ENCODE results near the gene CACNA1D. TPM values are rescaled to one million over a fixed set of nuclear protein-coding genes. Genes with fewer than 3 reads are reported as not detected.

The CACNA1D gene
- total RNA-seq, 1 donor from 2014 or later = 0.95 TPM

DNA sequence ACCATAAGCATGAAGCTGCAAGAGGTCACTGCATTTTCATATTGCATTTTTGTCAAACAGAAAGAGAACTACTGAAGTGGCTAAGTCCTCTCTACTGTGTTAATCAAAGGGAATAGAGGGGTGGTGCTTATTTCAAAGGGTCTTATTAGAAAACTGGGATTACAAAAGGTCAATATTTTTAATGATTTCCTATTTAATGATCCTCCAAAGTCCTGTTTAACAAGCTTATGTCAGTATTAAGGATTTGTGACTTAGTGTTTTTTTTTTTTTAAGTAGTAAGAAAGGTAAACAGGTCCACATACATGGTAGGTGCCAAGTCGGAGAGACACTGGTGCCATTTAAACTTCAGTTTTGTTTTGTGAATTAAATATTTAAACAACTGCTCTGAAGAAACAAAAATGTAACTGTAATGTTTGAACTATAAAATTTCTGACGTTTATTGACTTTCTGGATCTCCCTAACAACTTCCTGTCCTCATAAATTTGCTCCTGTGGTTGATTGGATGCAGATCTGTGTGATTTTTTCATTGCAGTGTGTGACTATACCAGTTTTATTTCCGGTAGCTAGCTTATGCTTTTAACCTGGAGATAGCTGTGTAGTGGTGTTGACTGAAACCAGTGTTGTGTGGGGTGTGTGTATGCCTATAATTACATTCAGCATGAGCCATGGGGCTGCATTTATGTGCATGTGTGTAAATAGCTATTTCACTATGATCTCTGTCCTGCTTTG, 8.6 kb upstream of the CACNA1D start:
- H3K9me3 Mint-ChIP-seq (ENCODE audit: low read depth) = no peaks in the 10 kb centered on the region
- no peak for DNase-seq (ENCODE audit: low spot score)
- no peak for TF ChIP-seq CTCF (IDR thresholded peaks at IDR 0.05)
- H3K4me1 Mint-ChIP-seq (ENCODE audit: low read depth) = no peaks in the 10 kb centered on the region
- no peak overlapping the region for H3K27ac Mint-ChIP-seq (ENCODE audit: unreplicated experiment)
- H3K27me3 Mint-ChIP-seq (ENCODE audit: low read depth) = peaks cover 24% of the 10 kb centered on the region
- H3K4me3 Mint-ChIP-seq (ENCODE audit: unreplicated experiment) = no peak overlapping the region
- no peaks in the 10 kb centered on the region for H3K36me3 Mint-ChIP-seq (ENCODE audit: low read depth)

DNA sequence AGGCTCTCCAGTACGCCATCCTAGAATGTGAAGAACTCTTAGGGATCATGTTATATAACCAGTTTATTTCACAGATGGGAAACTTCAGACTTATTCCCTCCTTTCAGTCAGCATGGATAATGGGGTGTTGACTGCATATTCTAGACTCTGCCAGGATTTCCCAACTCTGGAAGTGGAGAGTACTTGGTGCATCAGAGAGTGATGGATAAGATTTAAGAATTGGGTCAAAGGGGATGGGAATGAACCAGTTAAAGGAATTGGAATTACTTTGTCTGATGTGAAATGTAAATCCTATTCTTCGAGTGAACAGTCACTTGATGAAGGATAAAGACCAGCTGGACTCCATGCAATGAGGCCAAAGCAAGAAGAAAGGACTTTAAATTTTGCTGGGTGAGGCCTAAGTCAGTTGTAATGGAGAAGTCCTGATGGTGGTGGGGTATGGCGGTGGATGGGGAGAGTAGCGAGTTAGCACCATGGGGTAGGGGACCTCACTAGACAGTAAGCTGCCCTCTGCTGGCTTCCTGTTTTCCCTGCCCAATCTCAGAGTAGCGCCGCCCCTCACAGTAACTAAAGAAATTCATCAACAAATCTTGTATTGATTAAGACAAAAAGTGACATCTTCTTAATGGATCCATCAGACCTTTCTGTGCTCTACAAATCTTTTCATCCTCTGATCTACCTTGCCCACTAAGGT, 7.3 kb upstream of the CACNA1D start:
- no peak for DNase-seq (ENCODE audit: low spot score)
- Mint-ChIP-seq H3K9me3 (ENCODE audit: low read depth) (no peaks in the 10 kb centered on the region), H3K27ac (ENCODE audit: unreplicated experiment) (no peak overlapping the region), H3K36me3 (ENCODE audit: low read depth) (no peaks in the 10 kb centered on the region), H3K4me3 (ENCODE audit: unreplicated experiment) (no peak overlapping the region), H3K27me3 (ENCODE audit: low read depth) (peaks cover 27% of the 10 kb centered on the region), H3K4me1 (ENCODE audit: low read depth) (no peaks in the 10 kb centered on the region)
- no peak for TF ChIP-seq CTCF (IDR thresholded peaks at IDR 0.05)

GRCh38 chr3:53489386-53489785, 5.0 kb upstream of the CACNA1D start:
- H3K27me3 Mint-ChIP-seq (ENCODE audit: low read depth) = peaks cover 21% of the 10 kb centered on the region
- H3K36me3 Mint-ChIP-seq (ENCODE audit: low read depth) = no peaks in the 10 kb centered on the region
- TF ChIP-seq CTCF (IDR thresholded peaks at IDR 0.05) = no peak
- H3K27ac Mint-ChIP-seq (ENCODE audit: unreplicated experiment) = no peak overlapping the region
- no peaks in the 10 kb centered on the region for H3K9me3 Mint-ChIP-seq (ENCODE audit: low read depth)
- H3K4me1 Mint-ChIP-seq (ENCODE audit: low read depth) = peaks cover 5% of the 10 kb centered on the region
- DNase-seq (ENCODE audit: low spot score) = no peak
- H3K4me3 Mint-ChIP-seq (ENCODE audit: unreplicated experiment) = no peak overlapping the region

- no peak for DNase-seq (ENCODE audit: low spot score)
- Mint-ChIP-seq H3K27ac (ENCODE audit: unreplicated experiment) (no peak overlapping the region), H3K36me3 (ENCODE audit: low read depth) (no peaks in the 10 kb centered on the region), H3K4me3 (ENCODE audit: unreplicated experiment) (no peak overlapping the region), H3K4me1 (ENCODE audit: low read depth) (peaks cover 5% of the 10 kb centered on the region), H3K27me3 (ENCODE audit: low read depth) (peaks cover 18% of the 10 kb centered on the region), H3K9me3 (ENCODE audit: low read depth) (no peaks in the 10 kb centered on the region)
- TF ChIP-seq CTCF (IDR thresholded peaks at IDR 0.05) = no peak
Observed at GRCh38 chr3:53489787-53490458, 4.5 kb upstream of the CACNA1D start.

GRCh38 chr3:53490459-53490968, 3.9 kb upstream of the CACNA1D start:
- Mint-ChIP-seq H3K27me3 (ENCODE audit: low read depth) (peaks cover 18% of the 10 kb centered on the region), H3K36me3 (ENCODE audit: low read depth) (no peaks in the 10 kb centered on the region), H3K4me3 (ENCODE audit: unreplicated experiment) (no peak overlapping the region), H3K4me1 (ENCODE audit: low read depth) (peaks cover 11% of the 10 kb centered on the region), H3K9me3 (ENCODE audit: low read depth) (no peaks in the 10 kb centered on the region), H3K27ac (ENCODE audit: unreplicated experiment) (no peak overlapping the region)
- DNase-seq (ENCODE audit: low spot score) = no peak
- no peak for TF ChIP-seq CTCF (IDR thresholded peaks at IDR 0.05)
